DOHH2 (cell line): ENCODE data around the gene RAD9B.

Experiments used
- H3F3A ChIP-seq: fragments of 200-600 bp; sonication (generic), shearing (Covaris generic); 2 replicates; pipeline ENCODE4 v1.6.0; 2016; ENCODE audit warnings: antibody characterized with exemption, mild to moderate bottlenecking; ENCODE audit not compliant: control insufficient read depth, insufficient read depth
- H3K27ac ChIP-seq: fragments of 200-600 bp; sonication (generic); 2 replicates; pipeline ENCODE4 v1.5.1; 2014; ENCODE audit warnings: low read depth, mild to moderate bottlenecking, low read length, moderate library complexity
- H3K27me3 ChIP-seq: fragments of 200-600 bp; sonication (generic); 2 replicates; pipeline ENCODE4 v1.6.1; 2014; ENCODE audit warnings: mild to moderate bottlenecking, low read length, mixed read lengths; ENCODE audit not compliant: control insufficient read depth
- H3K36me3 ChIP-seq: fragments of 200-600 bp; sonication (generic); 2 replicates; pipeline ENCODE4 v1.6.1; 2014; ENCODE audit warnings: mild to moderate bottlenecking, low read length, moderate library complexity, mixed read lengths; ENCODE audit not compliant: control insufficient read depth
- H3K4me1 ChIP-seq: fragments of 200-600 bp; sonication (generic); 2 replicates; pipeline ENCODE4 v1.6.1; 2014; ENCODE audit warnings: mild to moderate bottlenecking, low read length, mixed read lengths; ENCODE audit not compliant: control insufficient read depth
- H3K4me2 ChIP-seq: fragments of 200-600 bp; sonication (generic); 2 replicates; pipeline ENCODE4 v1.6.0; 2014; ENCODE audit warnings: mild to moderate bottlenecking, low read length, moderate library complexity
- H3K4me3 ChIP-seq: fragments of 200-600 bp; sonication (generic); 2 replicates; pipeline ENCODE4 v1.5.1; 2014; ENCODE audit warnings: mild to moderate bottlenecking, low read length, mixed read lengths
- H3K79me2 ChIP-seq: fragments of 200-600 bp; sonication (generic); 2 replicates; pipeline ENCODE4 v1.6.1; 2014; ENCODE audit warnings: mild to moderate bottlenecking, low read length, mixed read lengths; ENCODE audit not compliant: control insufficient read depth
- H3K9me2 ChIP-seq: fragments of 200-600 bp; sonication (generic); replicated peaks from 2 replicates; pipeline ENCODE4 v1.6.1; 2014; ENCODE audit warnings: mild to moderate bottlenecking, low read length, mixed read lengths; ENCODE audit not compliant: control insufficient read depth
- H3K9me3 ChIP-seq: fragments of 200-600 bp; sonication (generic); 2 replicates; pipeline ENCODE4 v1.6.1; 2014; ENCODE audit warnings: antibody characterized with exemption, low read length, mixed read lengths; ENCODE audit not compliant: control insufficient read depth, insufficient read depth
- H4K20me1 ChIP-seq: fragments of 200-600 bp; sonication (generic); 2 replicates; pipeline ENCODE4 v1.6.0; 2014; ENCODE audit warnings: low read depth, mild to moderate bottlenecking, antibody characterized with exemption, low read length, moderate library complexity; ENCODE audit not compliant: control insufficient read depth, insufficient read depth
- CTCF ChIP-seq: fragments of 200-600 bp; sonication (generic); IDR thresholded peaks from one replicate; pipeline ENCODE4 v1.5.1; 2014; ENCODE audit warnings: antibody characterized with exemption, mild to moderate bottlenecking, low read depth, low read length; ENCODE audit not compliant: poor library complexity, severe bottlenecking
- EZH2phosphoT487 ChIP-seq: fragments of 200-600 bp; sonication (generic); IDR thresholded peaks from 2 replicates; pipeline ENCODE4 v1.6.1; 2017; ENCODE audit warnings: borderline replicate concordance, mild to moderate bottlenecking, antibody characterized with exemption, low read length, moderate library complexity, mixed read lengths

The RAD9B gene

GRCh38 chr12:110537605-110538409 lies 35.7 kb downstream of the RAD9B start:
- Histone ChIP-seq H3F3A (peaks cover 8% of the 10 kb centered on the region; the same call in 1 of the 2 replicates), H3K4me2 (no peak overlapping the region), H3K9me3 (no peaks in the 10 kb centered on the region), H3K27ac (no peak overlapping the region), H3K79me2 (peaks cover 41% of the 10 kb centered on the region), H3K27me3 (no peaks in the 10 kb centered on the region), H3K9me2 (no peaks in the 10 kb centered on the region), H3K4me3 (no peak overlapping the region), H4K20me1 (no peaks in the 10 kb centered on the region), H3K36me3 (peaks cover 81% of the 10 kb centered on the region), H3K4me1 (peaks cover 20% of the 10 kb centered on the region)
- TF ChIP-seq CTCF = no peak

GRCh38 chr12:110538869-110539622 lies 36.9 kb downstream of the RAD9B start:
- no peak for TF ChIP-seq CTCF
- no peak for TF ChIP-seq EZH2phosphoT487
- Histone ChIP-seq H3K36me3 (peaks cover 83% of the 10 kb centered on the region), H3K9me3 (no peaks in the 10 kb centered on the region), H3K27me3 (no peaks in the 10 kb centered on the region), H3K9me2 (no peaks in the 10 kb centered on the region), H3K27ac (no peak overlapping the region), H3F3A (peaks cover 10% of the 10 kb centered on the region; the same call in 1 of the 2 replicates), H3K4me1 (peaks cover 8% of the 10 kb centered on the region), H4K20me1 (no peaks in the 10 kb centered on the region), H3K4me3 (no peak overlapping the region), H3K79me2 (peaks cover 47% of the 10 kb centered on the region), H3K4me2 (no peak overlapping the region)

GRCh38 chr12:110540048-110540447 lies 37.9 kb downstream of the RAD9B start:
- Histone ChIP-seq H3K9me2 (no peaks in the 10 kb centered on the region), H3K27me3 (no peaks in the 10 kb centered on the region), H3K36me3 (peaks cover 84% of the 10 kb centered on the region), H3K9me3 (no peaks in the 10 kb centered on the region), H3K4me1 (no peaks in the 10 kb centered on the region), H3K4me3 (no peak overlapping the region), H3K79me2 (peaks cover 48% of the 10 kb centered on the region), H4K20me1 (no peaks in the 10 kb centered on the region), H3K4me2 (no peak overlapping the region), H3F3A (peaks cover 10% of the 10 kb centered on the region; the same call in 1 of the 2 replicates), H3K27ac (no peak overlapping the region)
- TF ChIP-seq EZH2phosphoT487 (no peak), CTCF (no peak)
